IPS-18a (cell line): ENCODE results near the gene TLR9.

ENCODE experiments used
- H3K27ac ChIP-seq: one replicate; pipeline ENCODE4 v1.5.1; 2013; ENCODE audit warnings: low read length
- H3K27me3 ChIP-seq: one replicate; pipeline ENCODE4 v1.6.1; 2013; ENCODE audit warnings: mild to moderate bottlenecking, low read length; ENCODE audit not compliant: control insufficient read depth, insufficient read depth
- H3K36me3 ChIP-seq: one replicate; pipeline ENCODE4 v1.6.1; 2013; ENCODE audit warnings: low read depth, low read length; ENCODE audit not compliant: control insufficient read depth
- H3K4me1 ChIP-seq: one replicate; pipeline ENCODE4 v1.6.1; 2013; ENCODE audit warnings: low read depth, low read length; ENCODE audit not compliant: control insufficient read depth
- H3K4me3 ChIP-seq: one replicate; pipeline ENCODE4 v1.5.1; 2013; ENCODE audit warnings: low read length
- H3K9ac ChIP-seq: one replicate; pipeline ENCODE4 v1.6.1; 2013; ENCODE audit warnings: mild to moderate bottlenecking, low read length, moderate library complexity
- H3K9me3 ChIP-seq: one replicate; pipeline ENCODE4 v1.6.1; 2013; ENCODE audit warnings: low read depth, low read length; ENCODE audit not compliant: control insufficient read depth

The TLR9 gene

GRCh38 chr3:52256622-52257021, 31.2 kb upstream of the TLR9 start:
- Histone ChIP-seq H3K27ac (no peak overlapping the region), H3K9ac (no peak overlapping the region), H3K36me3 (peaks cover 87% of the 10 kb centered on the region), H3K4me1 (no peaks in the 10 kb centered on the region), H3K4me3 (no peak overlapping the region), H3K27me3 (no peaks in the 10 kb centered on the region), H3K9me3 (no peaks in the 10 kb centered on the region)

DNA sequence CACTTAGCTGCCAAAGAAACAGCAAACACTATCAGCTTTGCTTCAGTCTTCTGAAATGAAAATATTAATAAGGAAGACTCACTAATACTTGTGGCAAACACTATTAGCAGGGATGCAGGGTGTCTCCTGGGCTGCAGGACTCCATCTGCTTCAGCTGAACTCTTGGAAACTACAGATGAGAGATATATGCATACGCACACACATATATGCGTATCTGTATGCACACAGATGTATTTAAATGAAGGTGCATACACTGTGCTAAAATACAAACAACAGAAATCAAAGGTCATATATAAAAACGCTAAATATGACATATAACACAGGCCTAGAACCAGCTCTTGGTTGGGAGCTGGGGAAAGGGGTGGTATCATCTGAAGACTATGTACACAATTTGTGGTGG, 30.7 kb upstream of the TLR9 start:
- H3K27ac ChIP-seq: no peak overlapping the region
- H3K27me3 ChIP-seq: no peaks in the 10 kb centered on the region
- H3K4me3 ChIP-seq: no peak overlapping the region
- no peaks in the 10 kb centered on the region for H3K9me3 ChIP-seq
- no peak overlapping the region for H3K9ac ChIP-seq
- H3K4me1 ChIP-seq: no peaks in the 10 kb centered on the region
- peaks cover 84% of the 10 kb centered on the region for H3K36me3 ChIP-seq

DNA sequence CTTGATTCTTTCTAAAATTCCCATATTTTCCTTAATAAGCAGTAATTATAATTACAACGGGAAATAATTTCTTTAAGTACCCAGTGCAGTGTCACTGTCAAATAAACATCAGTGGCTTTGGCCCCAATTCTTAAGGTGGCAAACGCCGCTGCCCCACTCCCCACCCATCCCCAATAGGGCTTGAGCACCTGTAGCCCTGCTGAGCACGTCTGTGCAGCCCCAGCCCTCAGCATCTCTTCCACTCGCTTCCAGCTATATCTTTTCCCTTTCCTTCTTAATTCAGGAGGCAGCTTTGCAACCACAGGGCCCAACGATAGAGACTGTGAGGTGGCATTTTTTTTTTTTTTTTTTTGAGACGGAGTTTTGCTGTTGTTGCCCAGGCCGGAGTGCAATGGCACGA, 29.2 kb upstream of the TLR9 start:
- H3K27ac ChIP-seq: no peak overlapping the region
- no peaks in the 10 kb centered on the region for H3K4me1 ChIP-seq
- no peaks in the 10 kb centered on the region for H3K9me3 ChIP-seq
- no peak overlapping the region for H3K9ac ChIP-seq
- no peaks in the 10 kb centered on the region for H3K27me3 ChIP-seq
- H3K36me3 ChIP-seq: peaks cover 71% of the 10 kb centered on the region
- no peak overlapping the region for H3K4me3 ChIP-seq

- Histone ChIP-seq H3K27ac (no peak overlapping the region), H3K4me1 (no peaks in the 10 kb centered on the region), H3K9ac (no peak overlapping the region), H3K9me3 (no peaks in the 10 kb centered on the region), H3K36me3 (peaks cover 64% of the 10 kb centered on the region), H3K27me3 (no peaks in the 10 kb centered on the region), H3K4me3 (no peak overlapping the region)
Observed at GRCh38 chr3:52253314-52254304, 28.2 kb upstream of the TLR9 start.

- peaks cover 30% of the 10 kb centered on the region for H3K36me3 ChIP-seq
- no peak overlapping the region for H3K4me3 ChIP-seq
- no peaks in the 10 kb centered on the region for H3K9me3 ChIP-seq
- peaks cover 5% of the 10 kb centered on the region for H3K4me1 ChIP-seq
- peaks cover 21% of the 10 kb centered on the region for H3K27me3 ChIP-seq
- H3K9ac ChIP-seq: no peak overlapping the region
- H3K27ac ChIP-seq: no peak overlapping the region
Observed at GRCh38 chr3:52250122-52250521, 24.7 kb upstream of the TLR9 start.

DNA sequence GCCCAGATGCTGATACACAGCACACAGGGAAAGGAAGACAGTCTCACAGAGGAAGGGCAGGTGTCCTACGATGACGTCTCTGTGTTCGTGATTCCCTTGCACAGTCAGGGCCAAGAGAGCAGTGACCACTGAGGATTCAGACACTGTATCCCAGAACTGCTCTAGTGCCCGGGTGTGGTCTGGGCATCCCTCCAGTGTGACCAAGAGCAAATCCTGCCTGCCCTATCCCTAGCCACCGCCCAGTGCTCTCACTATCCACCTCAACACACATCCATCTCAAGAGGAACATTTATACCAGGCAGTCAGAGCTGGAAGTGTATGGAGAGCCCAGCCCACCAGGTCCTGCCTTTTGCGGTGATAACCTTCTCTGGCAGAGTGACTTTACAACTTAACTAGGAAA, 24.2 kb upstream of the TLR9 start:
- H3K9ac ChIP-seq: no peak overlapping the region
- no peaks in the 10 kb centered on the region for H3K9me3 ChIP-seq
- peaks cover 29% of the 10 kb centered on the region for H3K36me3 ChIP-seq

GRCh38 chr3:52248816-52249547, 23.5 kb upstream of the TLR9 start:
- Histone ChIP-seq H3K9ac (no peak overlapping the region), H3K9me3 (no peaks in the 10 kb centered on the region), H3K27me3 (peaks cover 32% of the 10 kb centered on the region), H3K4me3 (no peak overlapping the region), H3K36me3 (peaks cover 23% of the 10 kb centered on the region), H3K27ac (no peak overlapping the region), H3K4me1 (peaks cover 5% of the 10 kb centered on the region)

More for the DNA sequence above, 24.2 kb upstream of the TLR9 start:
- Histone ChIP-seq H3K4me3 (no peak overlapping the region), H3K27ac (no peak overlapping the region), H3K27me3 (peaks cover 25% of the 10 kb centered on the region), H3K4me1 (peaks cover 5% of the 10 kb centered on the region)

GRCh38 chr3:52248165-52248541, 22.7 kb upstream of the TLR9 start:
- Histone ChIP-seq H3K9ac (no peak overlapping the region), H3K36me3 (peaks cover 14% of the 10 kb centered on the region), H3K27ac (no peak overlapping the region), H3K4me3 (no peak overlapping the region), H3K27me3 (peaks cover 39% of the 10 kb centered on the region), H3K4me1 (peaks cover 5% of the 10 kb centered on the region), H3K9me3 (no peaks in the 10 kb centered on the region)

GRCh38 chr3:52247409-52248164, 22.1 kb upstream of the TLR9 start:
- Histone ChIP-seq H3K4me3 (no peak overlapping the region), H3K9me3 (no peaks in the 10 kb centered on the region), H3K27me3 (peaks cover 39% of the 10 kb centered on the region), H3K9ac (no peak overlapping the region), H3K27ac (no peak overlapping the region), H3K4me1 (peaks cover 5% of the 10 kb centered on the region), H3K36me3 (peaks cover 12% of the 10 kb centered on the region)

DNA sequence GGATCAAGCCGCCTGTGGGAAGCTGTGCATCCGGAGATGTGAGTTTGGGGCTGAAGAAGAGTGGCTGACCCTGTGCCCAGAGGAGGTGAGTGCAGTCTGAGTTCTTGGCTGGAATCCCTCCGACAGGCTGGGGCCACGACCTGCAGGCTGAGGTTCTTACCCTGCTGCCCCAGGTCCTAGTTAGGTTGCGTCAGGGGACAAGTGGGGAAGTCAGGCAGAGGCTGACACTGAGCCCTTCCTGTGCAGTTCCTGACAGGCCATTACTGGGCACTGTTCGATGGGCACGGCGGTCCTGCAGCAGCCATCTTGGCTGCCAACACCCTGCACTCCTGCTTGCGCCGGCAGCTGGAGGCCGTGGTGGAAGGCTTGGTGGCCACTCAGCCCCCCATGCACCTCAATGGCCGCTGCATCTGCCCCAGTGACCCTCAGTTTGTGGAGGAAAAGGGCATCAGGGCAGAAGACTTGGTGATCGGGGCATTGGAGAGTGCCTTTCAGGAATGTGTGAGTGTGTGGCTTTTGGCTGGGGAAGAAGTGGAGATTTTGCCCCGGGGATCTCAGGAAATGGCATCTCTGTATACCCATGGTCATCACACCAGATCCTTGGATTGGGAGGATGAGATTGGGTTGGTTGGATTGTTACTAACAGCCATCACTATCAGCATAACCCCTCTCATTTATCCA, 21.4 kb upstream of the TLR9 start:
- Histone ChIP-seq H3K4me3 (no peak overlapping the region), H3K4me1 (peaks cover 5% of the 10 kb centered on the region), H3K36me3 (peaks cover 10% of the 10 kb centered on the region), H3K27me3 (peaks cover 39% of the 10 kb centered on the region), H3K9ac (no peak overlapping the region), H3K9me3 (no peaks in the 10 kb centered on the region), H3K27ac (no peak overlapping the region)

DNA sequence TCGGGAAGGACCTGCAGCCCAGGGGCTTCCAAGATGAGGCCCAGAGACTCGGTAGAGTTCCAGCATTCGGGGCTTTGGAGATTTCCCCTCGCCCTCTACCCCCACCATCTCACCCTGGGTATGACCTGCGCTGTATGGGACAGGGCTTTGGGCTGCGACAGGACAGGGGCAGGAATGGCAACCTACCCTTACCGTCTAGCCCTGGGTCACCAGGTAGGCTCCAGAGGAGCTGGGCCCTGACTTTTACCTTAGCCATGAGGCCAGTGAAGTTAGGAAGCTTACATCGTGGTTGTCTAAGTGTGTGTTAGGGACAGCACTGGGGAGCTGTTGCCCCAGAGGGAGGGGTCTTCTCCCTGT, 20.8 kb upstream of the TLR9 start:
- Histone ChIP-seq H3K4me1 (peaks cover 5% of the 10 kb centered on the region), H3K9me3 (no peaks in the 10 kb centered on the region), H3K27ac (no peak overlapping the region), H3K9ac (peak overlapping the region; percentile 34), H3K36me3 (peaks cover 6% of the 10 kb centered on the region), H3K27me3 (peaks cover 39% of the 10 kb centered on the region), H3K4me3 (peak overlapping the region; percentile 48)
